ENCODE data around the gene FBLIM1. TPM values are rescaled to one million over a fixed set of nuclear protein-coding genes. Genes with fewer than 3 reads are reported as not detected.

The FBLIM1 gene
- total RNA-seq, 2 donors from 2014 or later: 42.5 to 46.2 TPM

GRCh38 chr1:15738416-15739113 lies 20.0 kb upstream of the FBLIM1 start:
- intact Hi-C loops (cut with DNase I): no loop called here
- H3K27ac ChIP-seq: peak overlapping the region in 2 of 4 donors; percentile 18 to 99
- DNase-seq: peak in 3 of 4 donors; percentile 59 to 65 (median 59)
- TF ChIP-seq, protein P1, sequence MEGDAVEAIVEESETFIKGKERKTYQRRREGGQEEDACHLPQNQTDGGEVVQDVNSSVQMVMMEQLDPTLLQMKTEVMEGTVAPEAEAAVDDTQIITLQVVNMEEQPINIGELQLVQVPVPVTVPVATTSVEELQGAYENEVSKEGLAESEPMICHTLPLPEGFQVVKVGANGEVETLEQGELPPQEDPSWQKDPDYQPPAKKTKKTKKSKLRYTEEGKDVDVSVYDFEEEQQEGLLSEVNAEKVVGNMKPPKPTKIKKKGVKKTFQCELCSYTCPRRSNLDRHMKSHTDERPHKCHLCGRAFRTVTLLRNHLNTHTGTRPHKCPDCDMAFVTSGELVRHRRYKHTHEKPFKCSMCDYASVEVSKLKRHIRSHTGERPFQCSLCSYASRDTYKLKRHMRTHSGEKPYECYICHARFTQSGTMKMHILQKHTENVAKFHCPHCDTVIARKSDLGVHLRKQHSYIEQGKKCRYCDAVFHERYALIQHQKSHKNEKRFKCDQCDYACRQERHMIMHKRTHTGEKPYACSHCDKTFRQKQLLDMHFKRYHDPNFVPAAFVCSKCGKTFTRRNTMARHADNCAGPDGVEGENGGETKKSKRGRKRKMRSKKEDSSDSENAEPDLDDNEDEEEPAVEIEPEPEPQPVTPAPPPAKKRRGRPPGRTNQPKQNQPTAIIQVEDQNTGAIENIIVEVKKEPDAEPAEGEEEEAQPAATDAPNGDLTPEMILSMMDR (IDR thresholded peaks at IDR 0.05): no peak
- TF ChIP-seq POLR2A (IDR thresholded peaks at IDR 0.05): no peak
- peaks cover 0 to 5% of the 10 kb centered on the region in 2 donors for H3K36me3 ChIP-seq (replicated peaks in 1 of 2; ENCODE audit: insufficient read depth in 1 of 2, low read depth in 2 of 2)
- H3K9me3 ChIP-seq: no peaks in the 10 kb centered on the region
- no peaks in the 10 kb centered on the region for H3K27me3 ChIP-seq
- no peak for ATAC-seq
- peaks cover 63% of the 10 kb centered on the region for H3K4me1 ChIP-seq
- WGBS, 2 donors: 39 to 70% methylated on average over 4 to 15 of the region's 15 CpGs
- no peak overlapping the region for H3K4me3 ChIP-seq

DNA sequence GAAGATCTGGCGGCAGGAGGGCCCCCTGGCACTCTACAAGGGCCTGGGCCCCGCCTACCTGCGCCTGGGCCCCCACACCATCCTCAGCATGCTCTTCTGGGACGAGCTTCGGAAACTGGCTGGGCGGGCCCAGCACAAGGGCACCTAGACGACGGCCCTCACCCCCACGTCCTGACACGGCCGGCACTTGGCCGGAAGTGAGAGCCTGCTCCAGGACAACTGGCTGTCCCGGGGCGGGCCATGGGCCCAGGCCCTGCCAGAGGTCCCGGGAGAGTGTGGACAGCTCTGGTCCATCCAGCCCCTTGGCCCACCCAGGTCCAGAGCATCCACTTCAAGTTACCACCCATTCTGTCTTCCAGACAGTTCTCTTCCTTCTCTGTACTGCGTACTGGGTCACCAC lies 19.3 kb upstream of the FBLIM1 start:
- intact Hi-C loops (cut with DNase I): no loop called here
- H3K4me3 ChIP-seq: no peak overlapping the region
- no peaks in the 10 kb centered on the region for H3K9me3 ChIP-seq
- TF ChIP-seq POLR2A (IDR thresholded peaks at IDR 0.05): no peak
- TF ChIP-seq, protein P1 (IDR thresholded peaks at IDR 0.05): no peak
- H3K4me1 ChIP-seq: peaks cover 60% of the 10 kb centered on the region
- ATAC-seq (no peak), DNase-seq (peak in 1 of 4 donors; percentile 15)
- no peaks in the 10 kb centered on the region for H3K27me3 ChIP-seq
- H3K36me3 ChIP-seq (replicated peaks in 1 of 2; ENCODE audit: insufficient read depth in 1 of 2, low read depth in 2 of 2): no peaks in the 10 kb centered on the region
- WGBS, 2 donors: 90 to 100% methylated on average over 1 to 13 of the region's 16 CpGs
- H3K27ac ChIP-seq: no peak overlapping the region

GRCh38 chr1:15739745-15740144 lies 18.9 kb upstream of the FBLIM1 start:
- no peak for ATAC-seq
- no peak for TF ChIP-seq POLR2A (IDR thresholded peaks at IDR 0.05)
- TF ChIP-seq, protein P1 (IDR thresholded peaks at IDR 0.05): no peak
- Histone ChIP-seq H3K9me3 (no peaks in the 10 kb centered on the region), H3K4me3 (no peak overlapping the region), H3K4me1 (peaks cover 55% of the 10 kb centered on the region), H3K36me3 (replicated peaks in 1 of 2; ENCODE audit: insufficient read depth in 1 of 2, low read depth in 2 of 2) (no peaks in the 10 kb centered on the region), H3K27me3 (no peaks in the 10 kb centered on the region), H3K27ac (no peak overlapping the region)
- peak in 2 of 4 donors; percentile 16 to 28 for DNase-seq
- intact Hi-C loops (cut with DNase I): loop anchor here (10.0 kb wide), 1 partner anchor 145 kb away; no protein-coding TSS in a partner anchor
- WGBS, 2 donors: 83 to 94% methylated on average over 7 of the region's 7 CpGs

DNA sequence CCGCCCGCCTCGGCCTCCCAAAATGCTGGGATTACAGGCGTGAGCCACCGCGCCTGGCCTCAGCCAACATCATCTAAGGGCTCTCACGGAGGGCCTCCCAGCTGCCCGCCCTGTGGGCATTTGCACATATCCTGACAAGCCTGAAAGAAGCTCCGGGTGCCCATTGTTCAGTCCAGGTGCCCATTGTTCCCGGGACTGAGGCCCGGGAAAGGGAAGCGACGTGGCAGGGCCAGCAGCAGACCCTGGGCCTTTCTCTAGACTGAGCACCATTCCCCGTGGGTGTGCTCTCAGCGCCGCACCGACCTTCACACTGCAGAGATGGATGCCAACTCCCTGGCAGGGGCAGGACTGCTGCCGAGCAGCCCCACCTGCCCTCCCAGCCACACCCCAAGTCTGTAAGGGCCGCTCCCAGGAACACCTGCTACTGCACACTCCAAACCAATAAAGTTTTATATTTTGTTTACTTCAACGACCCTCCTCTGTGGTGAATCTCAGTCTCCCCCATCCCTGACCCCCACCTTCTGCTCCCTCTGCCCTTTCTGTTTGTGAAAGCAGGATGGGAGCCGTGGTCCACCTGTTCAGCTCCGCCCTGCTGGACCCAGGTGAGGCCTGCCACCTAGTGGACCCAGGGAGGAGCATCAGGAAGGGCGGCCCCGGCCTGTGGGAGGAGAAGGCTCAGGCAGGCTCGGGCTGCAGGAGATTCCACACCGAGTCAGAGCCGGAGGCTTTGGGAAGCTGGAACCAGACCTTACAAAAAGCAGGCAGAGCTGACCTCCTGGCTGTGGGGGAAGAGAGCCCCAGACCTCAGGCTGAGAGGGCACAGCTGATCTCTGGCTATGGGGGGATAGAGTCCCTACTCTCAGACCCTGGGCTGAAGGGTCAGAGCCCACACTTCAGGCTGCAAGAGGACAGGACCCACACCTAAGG lies 17.4 kb upstream of the FBLIM1 start:
- Histone ChIP-seq H3K9me3 (no peaks in the 10 kb centered on the region), H3K4me1 (peaks cover 41% of the 10 kb centered on the region), H3K27ac (no peak overlapping the region), H3K27me3 (no peaks in the 10 kb centered on the region), H3K4me3 (no peak overlapping the region), H3K36me3 (replicated peaks in 1 of 2; ENCODE audit: insufficient read depth in 1 of 2, low read depth in 2 of 2) (no peaks in the 10 kb centered on the region)
- DNase-seq (peak; percentile 87 to 93 (median 90)), ATAC-seq (peak; percentile 89)
- intact Hi-C loops (cut with DNase I): loop anchor here (10.0 kb wide), 1 partner anchor 146 kb away; no protein-coding TSS in a partner anchor
- TF ChIP-seq POLR2A (IDR thresholded peaks at IDR 0.05): no peak
- TF ChIP-seq, protein P1 (IDR thresholded peaks at IDR 0.05): peak; percentile 89 to 96 (median 93)
- WGBS, 2 donors: 45 to 69% methylated on average over 12 to 27 of the region's 27 CpGs
